Esophagus muscularis mucosa (tissue), 4 donors: ENCODE data around the gene ELAC1.

ENCODE experiments used
- EP300 ChIP-seq: sonication (generic); formaldehyde crosslinking; IDR thresholded peaks from one replicate; pipeline ENCODE4 v1.6.1; 2017; ENCODE audit warnings: antibody characterized with exemption
- POLR2A ChIP-seq: fragments of 450-650 bp; IDR thresholded peaks from one replicate; pipeline ENCODE4 v1.6.1; 2017; ENCODE audit warnings: antibody characterized with exemption, moderate library complexity, mild to moderate bottlenecking, low read depth
- TF ChIP-seq, protein P1 (sequence below), 3 experiments: fragments of 200-600 bp in 2 of 3; fragments of 450-650 bp in 1 of 3; sonication (generic) in 2 of 3; IDR thresholded peaks; one replicate each; pipeline ENCODE4 v1.5.1; 2017 to 2019; ENCODE audit warnings: antibody characterized with exemption in 3 of 3, mild to moderate bottlenecking in 2 of 3, moderate library complexity in 1 of 3

DNA sequence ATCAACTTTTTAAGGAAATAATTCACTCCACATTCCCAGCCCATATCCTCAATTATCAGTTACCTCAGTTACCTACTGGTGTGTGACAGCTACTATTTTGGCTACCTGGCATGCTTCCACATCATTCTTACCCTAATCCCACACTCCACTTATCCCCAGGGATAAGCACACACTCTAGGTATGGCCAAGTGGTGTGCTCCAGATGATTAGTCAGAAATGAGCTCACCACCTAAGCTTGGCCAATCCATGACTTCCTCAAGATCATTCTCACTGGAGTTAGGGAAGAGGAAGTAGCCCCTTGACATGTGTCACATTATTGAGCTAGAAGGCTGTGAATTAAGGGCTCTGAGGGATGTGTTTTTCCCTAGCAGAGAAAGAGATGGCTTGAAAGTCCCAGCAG lies 41.2 kb downstream of the ELAC1 start:
- TF ChIP-seq, protein P1, sequence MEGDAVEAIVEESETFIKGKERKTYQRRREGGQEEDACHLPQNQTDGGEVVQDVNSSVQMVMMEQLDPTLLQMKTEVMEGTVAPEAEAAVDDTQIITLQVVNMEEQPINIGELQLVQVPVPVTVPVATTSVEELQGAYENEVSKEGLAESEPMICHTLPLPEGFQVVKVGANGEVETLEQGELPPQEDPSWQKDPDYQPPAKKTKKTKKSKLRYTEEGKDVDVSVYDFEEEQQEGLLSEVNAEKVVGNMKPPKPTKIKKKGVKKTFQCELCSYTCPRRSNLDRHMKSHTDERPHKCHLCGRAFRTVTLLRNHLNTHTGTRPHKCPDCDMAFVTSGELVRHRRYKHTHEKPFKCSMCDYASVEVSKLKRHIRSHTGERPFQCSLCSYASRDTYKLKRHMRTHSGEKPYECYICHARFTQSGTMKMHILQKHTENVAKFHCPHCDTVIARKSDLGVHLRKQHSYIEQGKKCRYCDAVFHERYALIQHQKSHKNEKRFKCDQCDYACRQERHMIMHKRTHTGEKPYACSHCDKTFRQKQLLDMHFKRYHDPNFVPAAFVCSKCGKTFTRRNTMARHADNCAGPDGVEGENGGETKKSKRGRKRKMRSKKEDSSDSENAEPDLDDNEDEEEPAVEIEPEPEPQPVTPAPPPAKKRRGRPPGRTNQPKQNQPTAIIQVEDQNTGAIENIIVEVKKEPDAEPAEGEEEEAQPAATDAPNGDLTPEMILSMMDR (IDR thresholded peaks at IDR 0.05), result no peak
- TF ChIP-seq POLR2A, result no peak
- TF ChIP-seq EP300, result no peak
